Left renal pelvis (tissue), 4 donors: ENCODE data around the gene SLC25A18. TPM values are rescaled to one million over a fixed set of nuclear protein-coding genes. Genes with fewer than 3 reads are reported as not detected.

Experiments
- DNase-seq, 4 donors: peaks; one replicate each; pipeline ENCODE4 v3.0.0-alpha.2; 2013; ENCODE audit warnings: low read depth in 4 of 4, low spot score in 3 of 4
- polyA plus RNA-seq, 4 donors: library from polyadenylated mRNA; unstranded; fragments of 120-200 nt; gene quantifications; one replicate each; pipeline ENCODE4 v1.2.1, GENCODE V29; 2013; ENCODE audit not compliant: insufficient read length in 4 of 4

SLC25A18 gene
- polyA plus RNA-seq, 4 donors, result 0.31 to 2.0 (median 1.6) TPM

DNA sequence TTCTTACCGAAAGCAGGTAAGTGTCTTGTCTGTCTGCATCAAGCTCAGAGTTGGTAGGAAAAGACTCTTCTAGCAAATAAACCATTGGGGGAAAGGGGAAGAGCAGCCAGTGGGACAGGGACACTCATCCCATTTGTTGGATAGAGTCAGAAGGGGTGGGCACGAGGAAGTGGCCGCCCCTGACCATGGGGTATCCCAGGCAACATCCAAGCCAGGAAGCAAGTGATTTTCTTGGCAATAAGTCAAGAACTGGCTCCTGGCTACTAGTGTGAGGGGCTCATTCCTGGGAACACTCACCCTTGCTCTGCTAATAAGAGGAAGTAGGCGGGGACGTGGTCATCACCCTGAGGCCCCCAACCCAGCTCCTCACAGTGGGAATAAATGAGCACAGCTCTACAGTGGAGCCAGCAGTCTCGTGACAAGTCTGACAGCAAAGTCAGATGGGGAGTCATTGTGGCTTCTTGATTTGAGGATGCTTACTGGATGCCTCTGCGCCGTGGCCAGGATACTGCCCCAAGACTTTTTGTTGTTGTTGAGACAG lies 6.7 kb downstream of the SLC25A18 start:
- DNase-seq, result no peak

DNA sequence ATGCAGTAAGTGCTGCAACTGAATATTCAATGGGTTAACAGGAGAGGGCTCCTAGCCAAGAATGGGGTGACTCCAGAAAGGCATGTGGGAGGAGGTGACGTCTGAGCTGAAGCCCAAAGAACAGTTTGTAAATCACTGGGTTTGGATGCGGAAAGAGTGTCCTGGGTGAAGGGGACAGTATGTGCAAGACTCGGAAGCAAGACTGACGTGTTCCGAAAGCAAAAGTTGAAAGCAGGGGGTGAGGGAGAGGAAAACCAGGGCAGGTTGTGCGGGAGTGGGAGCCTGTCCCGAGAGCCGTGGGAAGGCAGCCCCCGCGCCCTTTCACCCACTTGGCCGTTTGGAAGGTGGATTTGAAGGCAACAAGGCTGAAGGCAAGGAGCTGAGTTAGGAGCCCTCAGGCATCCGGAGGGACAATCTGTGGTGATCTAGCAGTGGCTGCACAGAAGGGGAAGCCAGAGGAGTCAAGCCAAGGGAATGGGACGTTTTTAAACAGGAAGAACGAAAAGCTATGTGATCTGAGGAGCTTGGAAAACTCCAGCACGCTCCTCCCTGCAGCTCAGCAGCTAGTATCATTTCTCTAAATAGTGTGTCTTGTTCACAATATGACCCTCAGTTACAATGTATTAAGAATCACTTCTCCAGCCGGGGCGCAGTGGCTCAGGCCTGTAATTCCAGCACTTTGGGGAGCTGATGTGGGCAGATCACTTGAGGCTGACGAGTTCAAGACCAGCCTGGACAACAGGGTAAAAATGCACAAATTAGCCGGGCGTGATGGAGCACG lies 7.7 kb downstream of the SLC25A18 start:
- DNase-seq, result no peak

DNA sequence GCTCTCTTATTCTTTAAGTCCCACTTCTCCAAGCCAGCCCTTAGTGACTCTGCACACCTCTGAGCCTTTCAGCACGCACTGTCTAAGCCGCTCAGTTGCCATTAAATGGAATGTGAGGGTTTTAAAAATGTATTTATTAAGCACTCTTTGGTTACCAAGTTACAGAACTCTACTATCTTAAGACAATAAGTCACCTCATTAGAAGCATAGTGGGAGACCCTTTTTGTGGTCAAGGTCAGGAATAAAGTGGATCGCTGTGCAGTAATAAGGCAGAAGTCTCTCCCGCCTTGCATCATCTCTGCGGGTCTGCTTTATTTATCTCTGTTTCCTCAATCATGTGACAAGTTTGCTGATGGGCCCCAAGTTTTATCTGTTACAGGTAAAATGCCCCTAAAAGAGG lies 11.9 kb downstream of the SLC25A18 start:
- no peak for DNase-seq

DNA sequence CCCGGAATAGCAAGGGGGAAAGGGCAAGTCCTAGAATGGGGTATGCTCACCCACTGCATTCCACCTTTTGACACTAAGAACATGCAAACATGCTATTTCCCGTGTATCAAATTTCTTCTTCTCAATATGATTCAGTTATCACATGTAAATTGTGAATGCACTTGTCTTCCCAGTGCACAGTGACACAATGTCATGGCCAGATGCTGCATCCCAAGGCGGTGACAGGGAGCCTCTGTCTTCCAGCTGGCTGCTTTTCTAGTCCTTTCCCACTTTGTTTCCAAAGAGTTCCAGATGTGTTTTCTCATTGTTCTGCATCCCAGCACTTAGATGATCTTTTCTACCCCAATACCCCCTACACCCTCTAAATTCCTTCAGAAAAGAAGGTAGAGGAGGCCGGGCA lies 12.4 kb downstream of the SLC25A18 start:
- no peak for DNase-seq

DNA sequence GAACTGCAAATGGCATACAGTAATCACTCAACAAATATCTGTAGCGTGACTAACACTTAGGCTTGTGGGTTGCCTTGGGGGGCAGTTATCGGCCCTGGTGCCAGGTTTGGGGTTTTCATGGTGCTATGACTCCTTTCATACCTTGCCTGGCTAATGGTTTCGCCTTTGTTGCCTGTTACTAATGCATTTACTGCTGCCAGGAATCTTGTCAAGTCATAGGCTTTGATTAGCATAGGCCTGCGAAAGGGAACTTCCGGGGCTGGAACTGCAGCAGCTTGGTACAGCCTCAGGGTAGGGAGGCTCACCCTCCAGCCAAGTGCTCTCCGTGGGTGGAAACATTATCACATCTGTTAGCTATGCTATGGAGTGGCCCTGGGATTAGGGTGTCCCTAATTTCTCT lies 13.2 kb downstream of the SLC25A18 start:
- no peak for DNase-seq

DNA sequence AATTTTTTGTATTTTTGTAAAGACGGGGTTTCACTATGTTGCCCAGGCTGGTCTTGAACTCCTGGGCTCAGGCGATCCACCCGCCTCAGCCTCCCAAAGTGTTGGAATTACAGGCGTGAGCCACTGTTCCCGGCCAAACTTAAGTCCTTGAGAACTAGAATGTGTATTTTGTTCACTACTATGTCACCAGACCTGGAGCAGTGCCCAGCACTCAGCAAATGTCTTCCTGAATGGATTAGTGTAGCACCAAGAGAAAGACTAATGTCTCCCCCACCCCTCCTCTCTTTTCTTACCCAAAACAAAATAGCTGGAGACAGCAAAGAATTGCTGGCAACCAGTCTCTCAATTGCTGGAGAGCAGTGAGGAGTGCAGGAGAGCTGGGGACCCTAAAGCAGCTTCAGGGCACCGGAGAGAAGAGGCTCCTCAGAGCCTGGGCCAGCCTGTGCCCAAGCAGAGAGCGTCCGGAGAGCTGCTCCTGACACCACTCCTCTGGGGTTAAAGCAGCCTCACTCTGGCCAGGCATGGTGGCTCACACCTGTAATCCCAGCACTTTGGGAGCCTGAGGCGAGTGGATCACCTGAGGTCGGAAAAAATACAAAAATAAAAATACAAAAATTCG lies 14.9 kb downstream of the SLC25A18 start:
- DNase-seq, result no peak

- DNase-seq, result no peak
Measured at GRCh38 chr22:17579535-17579981, 16.3 kb downstream of the SLC25A18 start.

GRCh38 chr22:17580441-17581031 lies 17.2 kb downstream of the SLC25A18 start:
- no peak for DNase-seq

DNA sequence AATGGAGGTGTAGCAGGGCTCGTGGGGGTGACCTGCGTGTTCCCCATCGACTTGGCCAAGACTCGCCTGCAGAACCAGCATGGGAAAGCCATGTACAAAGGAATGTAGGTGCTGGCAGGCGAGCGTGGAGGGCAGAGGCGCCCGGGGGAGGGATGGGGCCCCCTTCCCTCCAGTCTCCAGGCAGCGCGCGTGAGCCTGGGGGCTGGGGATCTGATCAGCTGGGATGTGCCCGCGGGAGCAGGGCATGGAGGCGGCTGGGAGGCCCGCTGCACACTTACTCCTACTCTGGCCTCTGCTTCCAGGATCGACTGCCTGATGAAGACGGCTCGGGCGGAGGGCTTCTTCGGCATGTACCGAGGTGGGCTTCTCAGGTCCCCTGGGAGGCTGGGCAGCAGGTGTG lies 17.8 kb downstream of the SLC25A18 start:
- no peak for DNase-seq

DNA sequence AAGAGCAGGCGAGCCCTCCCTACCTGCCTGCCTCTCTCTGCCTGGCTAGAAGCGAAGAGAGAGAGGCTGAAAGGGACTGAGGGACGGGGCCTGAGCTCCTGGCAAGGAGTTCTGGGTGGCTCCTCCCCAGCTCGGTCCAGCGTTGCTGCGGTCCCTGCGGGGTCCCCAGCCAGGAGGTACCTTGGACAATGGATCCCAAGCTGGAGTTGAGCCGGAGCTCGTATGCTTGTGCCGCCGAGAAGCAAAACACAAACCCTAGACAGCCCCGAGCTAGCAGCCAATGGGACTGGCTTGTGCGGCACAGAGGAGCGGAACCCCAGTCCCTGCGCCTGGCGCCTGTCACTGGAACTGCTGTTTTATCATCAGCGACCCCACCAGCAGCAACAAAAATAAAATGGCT lies 18.3 kb downstream of the SLC25A18 start:
- DNase-seq, result no peak

DNA sequence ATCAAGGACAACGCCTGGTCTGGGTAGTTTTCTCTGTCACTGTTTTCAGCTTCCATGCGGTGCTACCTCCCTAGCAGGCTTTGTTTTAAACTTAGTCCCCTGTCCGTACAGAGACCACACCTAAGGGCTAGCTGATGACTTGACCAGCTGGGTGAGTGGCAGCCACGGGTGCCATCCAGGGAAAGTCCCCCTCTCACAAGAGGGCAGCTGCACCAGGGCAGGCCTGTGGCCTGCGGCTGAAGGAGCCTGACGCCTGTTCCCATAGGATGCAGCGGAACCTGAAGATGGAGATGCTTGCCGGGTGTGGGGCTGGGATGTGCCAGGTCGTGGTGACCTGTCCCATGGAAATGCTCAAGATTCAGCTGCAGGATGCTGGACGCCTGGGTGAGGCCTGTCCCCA lies 19.9 kb downstream of the SLC25A18 start:
- no peak for DNase-seq

GRCh38 chr22:17586831-17587440 lies 23.6 kb downstream of the SLC25A18 start:
- DNase-seq, result no peak

DNA sequence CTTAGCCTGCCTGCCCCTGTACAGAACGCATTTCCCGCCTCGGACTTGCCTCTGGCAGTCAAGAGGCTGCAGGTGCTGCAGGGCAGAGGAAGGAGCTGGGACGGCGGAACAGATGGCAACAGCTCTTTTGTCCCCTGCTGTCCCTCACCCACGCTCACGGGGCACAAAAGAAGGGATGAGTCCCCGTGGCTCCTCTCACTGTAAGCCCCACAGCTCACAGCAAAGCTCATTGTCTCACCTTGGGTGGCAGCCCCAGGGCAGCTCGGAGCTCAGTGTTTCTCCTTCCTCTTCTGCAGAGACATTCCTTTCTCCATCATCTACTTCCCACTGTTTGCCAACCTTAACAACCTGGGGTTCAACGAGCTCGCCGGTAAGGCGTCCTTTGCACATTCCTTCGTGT lies 24.3 kb downstream of the SLC25A18 start:
- DNase-seq, result no peak

DNA sequence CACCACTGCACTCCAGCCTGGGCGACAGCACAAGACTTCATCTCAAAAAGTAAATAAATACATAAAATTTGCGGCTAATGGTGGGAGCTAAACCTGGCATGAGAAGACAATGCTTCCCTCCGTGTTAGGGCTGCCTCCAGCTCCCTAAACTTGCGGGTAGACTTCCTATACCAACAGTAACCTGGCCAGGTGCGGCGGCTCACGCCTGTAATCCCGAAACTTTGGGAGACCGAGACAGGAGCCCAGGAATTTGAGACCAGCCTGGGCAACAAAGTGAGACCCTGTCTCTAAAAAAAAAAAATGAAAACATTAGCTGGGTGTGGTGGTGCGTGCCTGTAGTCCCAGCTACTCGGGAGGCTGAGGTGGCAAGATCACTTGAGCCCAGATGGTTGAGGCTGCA lies 25.3 kb downstream of the SLC25A18 start:
- no peak for DNase-seq

DNA sequence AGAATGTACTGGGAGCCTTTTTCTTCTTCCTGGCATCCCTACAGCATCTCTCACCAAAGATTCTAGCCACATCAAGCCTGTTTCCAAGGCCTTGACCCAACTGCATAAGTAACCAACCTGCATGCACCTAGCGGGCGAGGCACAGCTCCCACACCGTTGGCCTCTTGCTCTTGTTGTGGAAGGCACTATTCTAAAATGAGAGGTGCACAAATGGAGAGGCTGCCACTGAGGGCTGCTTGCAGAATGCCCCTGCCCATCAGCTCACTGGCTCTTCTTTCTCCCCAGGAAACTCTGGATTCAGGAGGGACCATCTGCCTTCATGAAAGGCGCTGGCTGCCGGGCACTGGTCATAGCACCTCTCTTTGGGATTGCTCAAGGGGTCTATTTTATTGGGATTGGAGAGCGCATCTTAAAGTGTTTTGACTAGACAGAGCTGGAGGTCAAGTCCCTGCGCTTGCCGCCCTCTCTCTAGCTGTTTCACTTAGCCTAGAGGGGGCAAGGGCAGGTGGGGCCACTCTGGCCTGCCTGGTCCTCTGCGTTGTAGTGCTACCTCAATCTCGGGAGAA lies 26.6 kb downstream of the SLC25A18 start:
- DNase-seq, result no peak

- no peak for DNase-seq
Measured at GRCh38 chr22:17590586-17590985, 27.3 kb downstream of the SLC25A18 start.

GRCh38 chr22:17592201-17592600 lies 28.9 kb downstream of the SLC25A18 start:
- DNase-seq, result no peak

DNA sequence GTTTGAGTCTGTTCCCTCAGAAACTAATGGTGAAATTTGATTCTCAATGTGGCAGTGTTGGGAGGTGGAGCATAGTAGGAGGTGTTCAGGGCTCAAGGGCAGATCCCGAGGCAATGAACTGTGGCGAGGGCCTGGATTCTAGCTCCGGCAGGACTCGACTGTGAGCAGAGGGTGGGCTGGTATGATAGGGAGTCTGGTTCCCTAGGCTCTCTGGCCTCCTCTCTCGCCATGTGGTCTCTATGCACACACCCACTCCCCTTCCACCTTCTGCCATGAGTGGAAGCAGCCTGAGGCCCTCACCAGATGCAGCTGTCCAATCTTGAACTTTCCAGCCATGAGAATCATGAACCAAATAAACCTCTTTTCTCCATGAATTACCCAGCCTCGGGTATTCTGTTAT lies 32.9 kb downstream of the SLC25A18 start:
- no peak for DNase-seq

GRCh38 chr22:17597217-17597616 lies 33.9 kb downstream of the SLC25A18 start:
- DNase-seq, result no peak

- no peak for DNase-seq
Measured at GRCh38 chr22:17598318-17598717, 35.0 kb downstream of the SLC25A18 start.

GRCh38 chr22:17601031-17601430 lies 37.7 kb downstream of the SLC25A18 start:
- no peak for DNase-seq
